EH (cell line): ENCODE results near the gene PTPN6.
A peak's percentile ranks its signal among the peaks of the same experiment; 100 is the strongest.

Experiments
- DNase-seq: peaks from one replicate; pipeline ENCODE4 v3.0.0-alpha.2; 2015; ENCODE audit warnings: low read depth

The PTPN6 gene

GRCh38 chr12:6941782-6942181 is 9.4 kb upstream of the PTPN6 start:
- no peak for DNase-seq

GRCh38 chr12:6942331-6942665 is 8.9 kb upstream of the PTPN6 start:
- no peak for DNase-seq

- peak; percentile 94 for DNase-seq
These were observed 7.8 kb upstream of the PTPN6 start for GRCh38 chr12:6943389-6943721.

GRCh38 chr12:6943722-6944380 is 7.3 kb upstream of the PTPN6 start, which contains the start of the genes C12orf57 and RNU7-1:
TSS of gene C12orf57 (plus strand) at chr12:6944022. CDS start at chr12:6944122, 100 bp downstream.
TSS of gene RNU7-1 (plus strand) at chr12:6943816.
- peak; percentile 94 for DNase-seq

- DNase-seq: peak; percentile 94
These were observed 6.6 kb upstream of the PTPN6 start for GRCh38 chr12:6944381-6945186.

- DNase-seq: no peak
These were observed 5.5 kb upstream of the PTPN6 start for GRCh38 chr12:6945613-6946012.

- DNase-seq: no peak
These were observed 4.9 kb upstream of the PTPN6 start for GRCh38 chr12:6946033-6946919.

- DNase-seq: no peak
These were observed 4.2 kb upstream of the PTPN6 start for GRCh38 chr12:6946920-6947374.

- DNase-seq: no peak
These were observed 3.5 kb upstream of the PTPN6 start for GRCh38 chr12:6947615-6948014.

GRCh38 chr12:6948873-6949594 is 2.1 kb upstream of the PTPN6 start:
- DNase-seq: no peak

GRCh38 chr12:6950401-6950801 is 755 bp upstream of the PTPN6 start:
- no peak for DNase-seq

GRCh38 chr12:6951551-6952120 is 480 bp downstream of the PTPN6 start:
- no peak for DNase-seq

- no peak for DNase-seq
These were observed 1.1 kb downstream of the PTPN6 start for GRCh38 chr12:6952121-6952862.

- no peak for DNase-seq
These were observed 1.8 kb downstream of the PTPN6 start for GRCh38 chr12:6952863-6953441.

- peak; percentile 69 for DNase-seq
These were observed 2.5 kb downstream of the PTPN6 start for GRCh38 chr12:6953442-6954315.

GRCh38 chr12:6954316-6955107 is 3.4 kb downstream of the PTPN6 start:
- DNase-seq: no peak

- DNase-seq: no peak
These were observed 4.2 kb downstream of the PTPN6 start for GRCh38 chr12:6955108-6956020.
